Measurements from ENCODE around the gene CXCR6.

The CXCR6 gene

GRCh38 chr3:45922039-45922326 lies 21.3 kb upstream of the CXCR6 start:
- DNase-seq (ENCODE audit: low read depth in 3 of 3) = no peak

GRCh38 chr3:45922950-45923590 lies 20.2 kb upstream of the CXCR6 start:
- DNase-seq (ENCODE audit: low read depth in 3 of 3) = no peak

GRCh38 chr3:45923755-45924154 lies 19.5 kb upstream of the CXCR6 start:
- DNase-seq (ENCODE audit: low read depth in 3 of 3) = no peak

GRCh38 chr3:45927881-45928280 lies 15.4 kb upstream of the CXCR6 start:
- DNase-seq (ENCODE audit: low read depth in 3 of 3) = no peak

GRCh38 chr3:45929042-45929679 lies 14.1 kb upstream of the CXCR6 start:
- peak; percentile 32 to 44 (median 43) for DNase-seq (ENCODE audit: low read depth in 3 of 3)

- DNase-seq (ENCODE audit: low read depth in 3 of 3) = no peak
Observed at GRCh38 chr3:45931496-45931895, 11.8 kb upstream of the CXCR6 start.

- no peak for DNase-seq (ENCODE audit: low read depth in 3 of 3)
Observed at GRCh38 chr3:45932112-45932511, 11.2 kb upstream of the CXCR6 start.

- no peak for DNase-seq (ENCODE audit: low read depth in 3 of 3)
Observed at GRCh38 chr3:45933591-45933990, 9.7 kb upstream of the CXCR6 start.

GRCh38 chr3:45936261-45936660 lies 7.0 kb upstream of the CXCR6 start:
- DNase-seq (ENCODE audit: low read depth in 3 of 3) = no peak

GRCh38 chr3:45937206-45938042 lies 5.8 kb upstream of the CXCR6 start:
- no peak for DNase-seq (ENCODE audit: low read depth in 3 of 3)

GRCh38 chr3:45938043-45938435 lies 5.2 kb upstream of the CXCR6 start:
- DNase-seq (ENCODE audit: low read depth in 3 of 3) = no peak

- peak; percentile 64 to 82 (median 70) for DNase-seq (ENCODE audit: low read depth in 3 of 3)
Observed at GRCh38 chr3:45938864-45939263, 4.4 kb upstream of the CXCR6 start.

GRCh38 chr3:45939341-45939771 lies 3.9 kb upstream of the CXCR6 start:
- no peak for DNase-seq (ENCODE audit: low read depth in 3 of 3)

- DNase-seq (ENCODE audit: low read depth in 3 of 3) = no peak
Observed at GRCh38 chr3:45940004-45940780, 3.1 kb upstream of the CXCR6 start.

GRCh38 chr3:45940781-45941365 lies 2.4 kb upstream of the CXCR6 start:
- no peak for DNase-seq (ENCODE audit: low read depth in 3 of 3)

- DNase-seq (ENCODE audit: low read depth in 3 of 3) = no peak
Observed at GRCh38 chr3:45942051-45942825, 1.0 kb upstream of the CXCR6 start.

- no peak for DNase-seq (ENCODE audit: low read depth in 3 of 3)
Observed at GRCh38 chr3:45944830-45945620, 1.8 kb downstream of the CXCR6 start.

GRCh38 chr3:45946307-45946706 lies 3.0 kb downstream of the CXCR6 start:
- no peak for DNase-seq (ENCODE audit: low read depth in 3 of 3)

GRCh38 chr3:45946875-45947274 lies 3.6 kb downstream of the CXCR6 start:
- no peak for DNase-seq (ENCODE audit: low read depth in 3 of 3)

GRCh38 chr3:45947361-45947760 lies 4.1 kb downstream of the CXCR6 start:
- no peak for DNase-seq (ENCODE audit: low read depth in 3 of 3)

All from stimulated activated CD4-positive, alpha-beta T cell treated with anti-CD3 and anti-CD28 coated beads, TNF-alpha, amount 100 ng/mL, for 4 hours (primary cell).